HCT116 (cell line): ENCODE measurements around the gene RIPOR3. TPM values are rescaled to one million over a fixed set of nuclear protein-coding genes. Genes with fewer than 3 reads are reported as not detected.

Source experiments
- ATAC-seq: fragments of 200-7000 bp; cut with Tn5 transposase; 2 replicates; pipeline ENCODE4 v1.9.1; 2020; ENCODE audit warnings: mild to moderate bottlenecking, moderate library complexity
- BruUV-seq: library from RNA; stranded (reverse); fragments of 400-500 nt; replicated peaks from 2 replicates; lab custom pipeline; 2021; lab: Mats Ljungman, UMichigan
- CTCF ChIA-PET: fragments of 300-600 bp; sonication (Branson Sonifier 250); formaldehyde crosslinking; loops from one replicate; lab custom pipeline; 2021; ENCODE audit warnings: antibody characterized with exemption; lab: Charles Lee
- POLR2A ChIA-PET: fragments of 300-600, 350-600 bp; sonication (Branson Sonifier 250); formaldehyde crosslinking; loops from one replicate; lab custom pipeline; 2021; ENCODE audit warnings: antibody characterized with exemption; lab: Charles Lee
- RAD21 ChIA-PET, 2 experiments: fragments of 300-600 bp; sonication (Branson Sonifier 250); formaldehyde crosslinking; loops; one replicate each; lab custom pipeline; 2023; ENCODE audit warnings: low total read pairs in 2 of 2; ENCODE audit not compliant: uncharacterized antibody in 2 of 2, unreplicated experiment in 2 of 2, low non-redundant PET in 1 of 2; lab: Charles Lee
- DNase-seq: peaks from one replicate; pipeline ENCODE4 v3.0.0-alpha.2; 2010; ENCODE audit warnings: low read depth, low spot score
- H2AFZ ChIP-seq: fragments of 200-600 bp; shearing (Covaris generic), sonication (generic); 2 replicates; pipeline ENCODE4 v1.6.1; 2017; ENCODE audit warnings: low read depth, mixed run types, mixed read lengths, antibody characterized with exemption, low read length; ENCODE audit not compliant: poor library complexity, severe bottlenecking
- H3K27ac ChIP-seq: 2 replicates; pipeline ENCODE4 v1.5.1; 2012; ENCODE audit warnings: low read depth, low read length
- H3K27me3 ChIP-seq: fragments of 200-600 bp; sonication (generic); 2 replicates; pipeline ENCODE4 v1.6.1; 2016; ENCODE audit warnings: mixed run types, low read length, mixed read lengths; ENCODE audit not compliant: insufficient read depth
- H3K36me3 ChIP-seq, 2 experiments: fragments of 200-500 bp in 1 of 2; fragments of 200-600 bp in 1 of 2; sonication (Bioruptor generic) in 1 of 2; sonication (generic) in 1 of 2; 2 replicates each; pipeline versions ENCODE4 v1.5.1 to v1.6.1; 2014 to 2016; ENCODE audit warnings: low read length in 2 of 2, inconsistent platforms in 1 of 2, mixed read lengths in 1 of 2, mixed run types in 1 of 2; ENCODE audit not compliant: insufficient read depth in 2 of 2, control insufficient read depth in 1 of 2
- H3K4me1 ChIP-seq, 2 experiments: fragments of 200-600 bp in 1 of 2; sonication (generic) in 1 of 2; 2 replicates each; pipeline versions ENCODE4 v1.5.1 to v1.6.1; 2012 to 2017; ENCODE audit warnings: low read length in 2 of 2, inconsistent platforms in 1 of 2, mild to moderate bottlenecking in 1 of 2, mixed read lengths in 1 of 2, mixed run types in 1 of 2, moderate library complexity in 1 of 2; ENCODE audit not compliant: insufficient read depth in 2 of 2, control insufficient read depth in 1 of 2
- H3K4me2 ChIP-seq: fragments of 200-600 bp; sonication (generic); 2 replicates; pipeline ENCODE4 v1.6.1; 2017; ENCODE audit warnings: mixed run types, low read length, mixed read lengths
- H3K4me3 ChIP-seq, 2 experiments: fragments of 200-600 bp in 1 of 2; sonication (generic) in 1 of 2; replicated peaks in 1 of 2; 2 replicates each; pipeline ENCODE4 v1.5.1; 2011 to 2016; ENCODE audit warnings: low read length in 2 of 2, control low read depth in 1 of 2, low read depth in 1 of 2, mild to moderate bottlenecking in 1 of 2, mixed read lengths in 1 of 2, mixed run types in 1 of 2
- H3K79me2 ChIP-seq: fragments of 200-600 bp; sonication (generic); 2 replicates; pipeline ENCODE4 v1.6.1; 2017; ENCODE audit warnings: mild to moderate bottlenecking, mixed run types, low read length, moderate library complexity, mixed read lengths; ENCODE audit not compliant: insufficient read depth
- H3K9ac ChIP-seq: fragments of 200-600 bp; sonication (generic); 2 replicates; pipeline ENCODE4 v1.6.1; 2016; ENCODE audit warnings: low read length, mixed read lengths
- H3K9me2 ChIP-seq: fragments of 200-600 bp; sonication (generic), shearing (Covaris generic); 2 replicates; pipeline ENCODE4 v1.6.1; 2017; ENCODE audit warnings: mixed run types, mild to moderate bottlenecking, moderate library complexity; ENCODE audit not compliant: insufficient read depth
- H3K9me3 ChIP-seq, 2 experiments: fragments of 200-500 bp in 1 of 2; fragments of 200-600 bp in 1 of 2; sonication (Bioruptor generic) in 1 of 2; sonication (generic) in 1 of 2; 2 replicates each; pipeline ENCODE4 v1.6.1; 2014 to 2017; ENCODE audit warnings: low read length in 2 of 2, mixed read lengths in 2 of 2, inconsistent platforms in 1 of 2, low read depth in 1 of 2, mild to moderate bottlenecking in 1 of 2, mixed run types in 1 of 2, moderate library complexity in 1 of 2; ENCODE audit not compliant: control insufficient read depth in 1 of 2, insufficient read depth in 1 of 2
- H4K20me1 ChIP-seq: fragments of 200-600 bp; sonication (generic), shearing (Covaris generic); 2 replicates; pipeline ENCODE4 v1.6.1; 2017; ENCODE audit warnings: mixed run types, mild to moderate bottlenecking, moderate library complexity; ENCODE audit not compliant: insufficient read depth
- FOSL1 ChIP-seq: IDR thresholded peaks from 2 replicates; pipeline ENCODE4 v1.6.1; 2012; ENCODE audit warnings: low read depth
- POLR2AphosphoS5 ChIP-seq: IDR thresholded peaks from 2 replicates; pipeline ENCODE4 v1.6.1; 2011; ENCODE audit warnings: mild to moderate bottlenecking, low read depth, low read length, moderate library complexity
- RAD21 ChIP-seq: IDR thresholded peaks from 2 replicates; pipeline ENCODE4 v1.6.1; 2012; ENCODE audit warnings: low read depth, mild to moderate bottlenecking
- SIN3A ChIP-seq: IDR thresholded peaks from 2 replicates; pipeline ENCODE4 v1.6.1; 2012; ENCODE audit warnings: low read depth
- intact Hi-C: fragments of 100-400 bp; cut with micrococcal nuclease; formaldehyde crosslinking; loops from 2 replicates; pipeline ENCODE4 v1.10.0; 2022
- total RNA-seq: library from RNA; stranded (reverse); gene quantifications from one replicate; pipeline ENCODE4 v1.2.1, GENCODE V29; 2021; ENCODE audit not compliant: unreplicated experiment

RIPOR3 gene
- total RNA-seq, 1 experiment from 2014 or later: 0.22 TPM

- Histone ChIP-seq H2AFZ (no peak overlapping the region), H3K9ac (peak overlapping the region; percentile 78), H3K9me2 (no peaks in the 10 kb centered on the region), H3K27me3 (no peaks in the 10 kb centered on the region), H3K36me3 (peaks cover 2 to 8% of the 10 kb centered on the region in 2 experiments; a peak in 2 of 4 replicates), H4K20me1 (peaks cover 7% of the 10 kb centered on the region; the same call in 1 of the 2 replicates), H3K4me2 (peak overlapping the region; percentile 83), H3K4me3 (peak overlapping the region; percentile 56 to 61), H3K79me2 (peaks cover 46% of the 10 kb centered on the region), H3K4me1 (peaks cover 74 to 84% of the 10 kb centered on the region in 2 experiments), H3K9me3 (no peaks in the 10 kb centered on the region), H3K27ac (peak overlapping the region; percentile 92)
- TF ChIP-seq POLR2AphosphoS5 (peak; percentile 63), SIN3A (no peak), RAD21 (no peak)
- CTCF ChIA-PET: interaction anchor here (1.3 to 2.1 kb wide), 2 partner anchors 14 to 67 kb away, joined by 3 to 10 read pairs; no protein-coding TSS in a partner anchor
- RAD21 ChIA-PET: no interaction called here
- POLR2A ChIA-PET: interaction anchor here (0.7 to 3.6 kb wide), 6 partner anchors 12 to 497 kb away, joined by 3 to 9 read pairs (median 4); no protein-coding TSS in a partner anchor
- ATAC-seq (no peak), DNase-seq (no peak)
- no TSS peak for BruUV-seq
- intact Hi-C loops: loop anchor here (2.0 to 5.0 kb wide), 2 partner anchors 32 to 543 kb away; no protein-coding TSS in a partner anchor
These were observed 39.4 kb upstream of the RIPOR3 start for GRCh38 chr20:50730765-50731054.

- BruUV-seq: TSS peak; percentile 73
- peak overlapping the region; percentile 78 for H3K9ac ChIP-seq
- H3K79me2 ChIP-seq: peaks cover 41% of the 10 kb centered on the region
- intact Hi-C loops: loop anchor here (2.0 to 5.0 kb wide), 2 partner anchors 33 to 543 kb away; no protein-coding TSS in a partner anchor
- peaks cover 74 to 84% of the 10 kb centered on the region in 2 experiments for H3K4me1 ChIP-seq
- TF ChIP-seq POLR2AphosphoS5 (peak; percentile 58; the same call in 1 of the 2 replicates), FOSL1 (no peak)
- H3K9me2 ChIP-seq: no peaks in the 10 kb centered on the region
- RAD21 ChIA-PET: no interaction called here
- DNase-seq (no peak), ATAC-seq (peak; percentile 0; the same call in 1 of the 2 replicates)
- H3K4me3 ChIP-seq: peak overlapping the region; percentile 56 to 61
- peaks cover 2% of the 10 kb centered on the region; the same call in 1 of the 2 replicates for H4K20me1 ChIP-seq
- peak overlapping the region; percentile 92 for H3K27ac ChIP-seq
- POLR2A ChIA-PET: interaction anchor here (0.7 to 3.6 kb wide), 17 partner anchors 9 to 758 kb away, joined by 3 to 17 read pairs (median 4); no protein-coding TSS in a partner anchor
- H2AFZ ChIP-seq: no peak overlapping the region
- peak overlapping the region; percentile 83 for H3K4me2 ChIP-seq
- H3K27me3 ChIP-seq: no peaks in the 10 kb centered on the region
- CTCF ChIA-PET: interaction anchor here (1.0 to 2.9 kb wide), 5 partner anchors 11 to 94 kb away, joined by 3 to 11 read pairs (median 5); no protein-coding TSS in a partner anchor
- no peaks in the 10 kb centered on the region for H3K9me3 ChIP-seq
- peaks cover 2 to 8% of the 10 kb centered on the region in 2 experiments; a peak in 2 of 4 replicates for H3K36me3 ChIP-seq
These were observed 38.8 kb upstream of the RIPOR3 start for GRCh38 chr20:50729901-50730764.
